Measurements from ENCODE around the gene ATP6V0C. TPM values are rescaled to one million over a fixed set of nuclear protein-coding genes. Genes with fewer than 3 reads are reported as not detected.
"Not testable (repeated sequence)": the region's sequence is repeated elsewhere in the genome, so short reads cannot be mapped to it uniquely, and the experiment has no call there.

ATP6V0C gene
- total RNA-seq, 1 donor: 18.8 TPM

DNA sequence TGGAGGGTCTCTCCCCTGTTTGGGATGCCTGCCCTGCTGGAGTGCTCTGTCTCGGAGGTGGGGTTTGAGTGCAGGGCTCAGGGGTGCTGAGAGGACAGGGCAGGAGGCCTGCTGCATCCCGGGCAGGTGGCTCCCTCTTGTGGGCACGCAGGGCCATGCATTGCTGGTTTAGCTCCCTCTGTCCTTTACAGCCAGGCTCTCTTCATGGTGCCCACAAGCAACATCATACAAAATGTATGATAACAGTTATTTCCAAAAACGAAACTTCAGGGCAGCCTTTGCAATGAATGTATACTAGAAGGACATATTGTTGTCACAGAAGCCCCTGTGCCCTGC, 47.0 kb downstream of the ATP6V0C start:
- H3K4me2 ChIP-seq (ENCODE audit: insufficient read depth, low read length); H2AFZ ChIP-seq (ENCODE audit: low read length); H3K79me2 ChIP-seq (ENCODE audit: insufficient read depth, low read length); H3K4me1 ChIP-seq (ENCODE audit: insufficient read depth, low read length); H3K36me3 ChIP-seq (ENCODE audit: insufficient read depth, low read length); DNase-seq (ENCODE audit: insufficient read length, low spot score, missing footprints); H4K20me1 ChIP-seq (ENCODE audit: insufficient read depth, low read length); H3K27me3 ChIP-seq (ENCODE audit: insufficient read depth, low read length); H3K9me3 ChIP-seq (ENCODE audit: low read depth, low read length); H3K4me3 ChIP-seq (ENCODE audit: insufficient read depth, low read length); H3K27ac ChIP-seq (ENCODE audit: low read depth, low read length): not testable (repeated sequence)
- TF ChIP-seq, protein P1, sequence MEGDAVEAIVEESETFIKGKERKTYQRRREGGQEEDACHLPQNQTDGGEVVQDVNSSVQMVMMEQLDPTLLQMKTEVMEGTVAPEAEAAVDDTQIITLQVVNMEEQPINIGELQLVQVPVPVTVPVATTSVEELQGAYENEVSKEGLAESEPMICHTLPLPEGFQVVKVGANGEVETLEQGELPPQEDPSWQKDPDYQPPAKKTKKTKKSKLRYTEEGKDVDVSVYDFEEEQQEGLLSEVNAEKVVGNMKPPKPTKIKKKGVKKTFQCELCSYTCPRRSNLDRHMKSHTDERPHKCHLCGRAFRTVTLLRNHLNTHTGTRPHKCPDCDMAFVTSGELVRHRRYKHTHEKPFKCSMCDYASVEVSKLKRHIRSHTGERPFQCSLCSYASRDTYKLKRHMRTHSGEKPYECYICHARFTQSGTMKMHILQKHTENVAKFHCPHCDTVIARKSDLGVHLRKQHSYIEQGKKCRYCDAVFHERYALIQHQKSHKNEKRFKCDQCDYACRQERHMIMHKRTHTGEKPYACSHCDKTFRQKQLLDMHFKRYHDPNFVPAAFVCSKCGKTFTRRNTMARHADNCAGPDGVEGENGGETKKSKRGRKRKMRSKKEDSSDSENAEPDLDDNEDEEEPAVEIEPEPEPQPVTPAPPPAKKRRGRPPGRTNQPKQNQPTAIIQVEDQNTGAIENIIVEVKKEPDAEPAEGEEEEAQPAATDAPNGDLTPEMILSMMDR (IDR thresholded peaks at IDR 0.05; ENCODE audit: extremely low read depth, low read depth, low read length): peak; percentile 12

DNA sequence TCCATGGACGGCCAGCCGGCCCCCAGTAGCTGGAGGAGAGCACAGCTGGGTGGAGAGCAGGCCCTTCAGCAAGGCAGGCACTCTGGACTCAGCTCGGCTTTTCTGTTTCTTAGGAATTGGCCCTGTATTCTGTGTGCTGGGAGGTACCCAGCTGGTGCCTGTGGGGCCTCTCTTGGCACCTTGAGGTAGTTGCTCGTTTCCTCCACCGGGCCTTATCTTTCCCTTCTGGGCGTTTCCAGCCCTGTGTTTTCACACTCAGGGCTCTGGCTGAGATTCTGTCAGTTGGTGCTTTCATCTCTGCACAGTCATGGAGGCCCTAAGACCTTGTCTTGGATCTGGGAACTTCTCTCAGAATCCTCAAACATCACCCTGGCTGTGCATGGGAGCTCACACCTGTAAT, 53.8 kb downstream of the ATP6V0C start:
- H3K36me3 ChIP-seq (ENCODE audit: insufficient read depth, low read length); H3K9me3 ChIP-seq (ENCODE audit: low read depth, low read length); H3K27me3 ChIP-seq (ENCODE audit: insufficient read depth, low read length); H3K4me1 ChIP-seq (ENCODE audit: insufficient read depth, low read length); H3K4me2 ChIP-seq (ENCODE audit: insufficient read depth, low read length); H2AFZ ChIP-seq (ENCODE audit: low read length); H3K79me2 ChIP-seq (ENCODE audit: insufficient read depth, low read length); H3K4me3 ChIP-seq (ENCODE audit: insufficient read depth, low read length); DNase-seq (ENCODE audit: insufficient read length, low spot score, missing footprints); H4K20me1 ChIP-seq (ENCODE audit: insufficient read depth, low read length); H3K27ac ChIP-seq (ENCODE audit: low read depth, low read length): not testable (repeated sequence)

DNA sequence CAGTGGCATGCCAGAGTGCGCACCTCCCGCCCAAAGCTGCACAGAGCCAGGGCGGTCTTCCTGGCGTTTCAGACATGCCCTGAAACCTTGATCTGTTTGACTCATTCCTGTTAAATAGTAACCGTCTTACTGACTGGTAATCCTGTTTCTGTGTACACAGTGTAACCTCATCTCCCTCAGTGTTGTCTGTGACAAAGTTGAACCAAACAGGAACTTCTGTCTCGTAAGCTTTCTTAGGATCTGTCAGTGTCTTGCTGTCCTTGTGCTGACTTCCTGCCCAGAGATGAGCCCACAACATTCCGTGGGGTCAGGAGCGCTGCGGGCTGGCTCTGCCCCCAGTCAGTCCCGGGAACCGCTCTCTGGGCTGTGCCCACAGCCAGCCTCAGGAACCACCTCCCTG, 54.8 kb downstream of the ATP6V0C start:
- DNase-seq (ENCODE audit: insufficient read length, low spot score, missing footprints); H3K27me3 ChIP-seq (ENCODE audit: insufficient read depth, low read length); H4K20me1 ChIP-seq (ENCODE audit: insufficient read depth, low read length); H2AFZ ChIP-seq (ENCODE audit: low read length); H3K4me1 ChIP-seq (ENCODE audit: insufficient read depth, low read length); H3K4me2 ChIP-seq (ENCODE audit: insufficient read depth, low read length); H3K27ac ChIP-seq (ENCODE audit: low read depth, low read length); H3K4me3 ChIP-seq (ENCODE audit: insufficient read depth, low read length); H3K79me2 ChIP-seq (ENCODE audit: insufficient read depth, low read length); H3K36me3 ChIP-seq (ENCODE audit: insufficient read depth, low read length); H3K9me3 ChIP-seq (ENCODE audit: low read depth, low read length): not testable (repeated sequence)

Small RNAs within 50 kb of the gene (small RNA-seq; reads per million reads assigned to genes)
- not detected for gene AC093525.1
- not detected for gene MIR3178
- gene MIR6768: 0.45 reads per million

Other genes with a start within 250 kb of the ATP6V0C start
- gene RNPS1, start 245.8 kb upstream of the ATP6V0C start, total RNA-seq: 64.2 and 81.1 TPM in 2 replicates
- 0.88 and 1.4 TPM in 2 replicates for gene ABCA3, start 173.2 kb upstream of the ATP6V0C start, total RNA-seq
- gene CCNF, start 84.5 kb upstream of the ATP6V0C start, total RNA-seq: 6.9 and 7.4 TPM in 2 replicates
- gene TEDC2, start 53.8 kb upstream of the ATP6V0C start, total RNA-seq: 3.5 and 5.1 TPM in 2 replicates
- under 0.01 and 0.36 TPM in 2 replicates for gene NTN3, start 42.7 kb upstream of the ATP6V0C start, total RNA-seq
- gene TBC1D24, start 38.8 kb upstream of the ATP6V0C start, total RNA-seq: 15.9 and 16.6 TPM in 2 replicates
- gene AMDHD2, start 6.4 kb downstream of the ATP6V0C start, total RNA-seq: 88.4 and 94.8 TPM in 2 replicates
- not detected in 2 replicates for gene CEMP1, start 17.5 kb downstream of the ATP6V0C start, total RNA-seq
- gene PDPK1, start 24.1 kb downstream of the ATP6V0C start, total RNA-seq: 19.2 and 23.2 TPM in 2 replicates
- 19.2 and 21.7 TPM in 2 replicates for gene KCTD5, start 168.6 kb downstream of the ATP6V0C start, total RNA-seq
- gene PRSS27, start 206.3 kb downstream of the ATP6V0C start, total RNA-seq: 1.5 and 2.5 TPM in 2 replicates
- gene SRRM2, start 238.7 kb downstream of the ATP6V0C start, total RNA-seq: 56.8 and 62.2 TPM in 2 replicates

Measured in osteoblast (primary cell).